Stimulated activated CD4-positive, alpha-beta T cell treated with anti-CD3 and anti-CD28 coated beads, Interleukin-4, amount 100 ng/mL, for 24 hours (primary cell): Measurements from ENCODE around the gene APBB2.
"Not testable (repeated sequence)": the region's sequence is repeated elsewhere in the genome, so short reads cannot be mapped to it uniquely, and the experiment has no call there.

Experiments
- DNase-seq: peaks from one replicate; pipeline ENCODE4 v3.0.0-alpha.2; 2020

The APBB2 gene

GRCh38 chr4:41006141-41006540 is 208.2 kb downstream of the APBB2 start:
- no peak for DNase-seq

- DNase-seq = no peak
These were observed 212.0 kb downstream of the APBB2 start for GRCh38 chr4:41002309-41002708.

- no peak for DNase-seq
These were observed 214.0 kb downstream of the APBB2 start for GRCh38 chr4:41000356-41000755.

GRCh38 chr4:40998675-40999358 is 215.5 kb downstream of the APBB2 start:
- DNase-seq = no peak

GRCh38 chr4:40995850-40996249 is 218.5 kb downstream of the APBB2 start:
- DNase-seq = no peak

GRCh38 chr4:40994321-40994720 is 220.0 kb downstream of the APBB2 start:
- DNase-seq = not testable (repeated sequence)

- DNase-seq = not testable (repeated sequence)
These were observed 221.0 kb downstream of the APBB2 start for GRCh38 chr4:40993296-40993693.

- DNase-seq = no peak
These were observed 221.7 kb downstream of the APBB2 start for GRCh38 chr4:40992472-40993295.

GRCh38 chr4:40991908-40992307 is 222.4 kb downstream of the APBB2 start:
- DNase-seq = no peak

GRCh38 chr4:40990899-40991265 is 223.5 kb downstream of the APBB2 start:
- DNase-seq = no peak

- DNase-seq = no peak
These were observed 224.0 kb downstream of the APBB2 start for GRCh38 chr4:40990236-40990898.

GRCh38 chr4:40987151-40987550 is 227.2 kb downstream of the APBB2 start:
- DNase-seq = no peak

- no peak for DNase-seq
These were observed 228.0 kb downstream of the APBB2 start for GRCh38 chr4:40986375-40986774.

GRCh38 chr4:40984051-40984450 is 230.3 kb downstream of the APBB2 start:
- no peak for DNase-seq

GRCh38 chr4:40980318-40980883 is 233.9 kb downstream of the APBB2 start:
- DNase-seq = no peak

GRCh38 chr4:40978548-40978947 is 235.8 kb downstream of the APBB2 start:
- DNase-seq = no peak

- DNase-seq = no peak
These were observed 238.0 kb downstream of the APBB2 start for GRCh38 chr4:40976343-40976742.

GRCh38 chr4:40972722-40973121 is 241.6 kb downstream of the APBB2 start:
- DNase-seq = no peak

GRCh38 chr4:40971338-40971737 is 243.0 kb downstream of the APBB2 start:
- DNase-seq = no peak

- no peak for DNase-seq
These were observed 244.8 kb downstream of the APBB2 start for GRCh38 chr4:40969501-40969900.

GRCh38 chr4:40967550-40967949 is 246.8 kb downstream of the APBB2 start:
- no peak for DNase-seq

GRCh38 chr4:40966091-40966490 is 248.3 kb downstream of the APBB2 start:
- DNase-seq = no peak

GRCh38 chr4:40963897-40964478 is 250.4 kb downstream of the APBB2 start:
- no peak for DNase-seq
